ENCODE measurements around the gene CDKN1C.

GRCh38 chr11:2934021-2934550 is 48.5 kb upstream of the CDKN1C start:
- no peak for TF ChIP-seq POLR2AphosphoS5 (IDR thresholded peaks at IDR 0.05; ENCODE audit: low read depth, low read length)
- TF ChIP-seq SIN3A (IDR thresholded peaks at IDR 0.05; ENCODE audit: borderline replicate concordance, insufficient read depth, low read length) = no peak
